HCT116 (cell line): ENCODE measurements around the gene RAB40C.

Experiments
- CBX3 ChIP-seq: IDR thresholded peaks from 2 replicates; pipeline ENCODE4 v1.6.1; 2012; ENCODE audit warnings: low read depth
- CEBPB ChIP-seq: IDR thresholded peaks from 2 replicates; pipeline ENCODE4 v1.6.1; 2012; ENCODE audit warnings: low read depth
- EZH2 ChIP-seq: fragments of 200-600 bp; sonication (generic); IDR thresholded peaks from 2 replicates; pipeline ENCODE4 v1.6.1; 2017; ENCODE audit warnings: antibody characterized with exemption, mixed run types
- EZH2phosphoT487 ChIP-seq: fragments of 200-600 bp; IDR thresholded peaks from 2 replicates; pipeline ENCODE4 v1.6.1; 2018; ENCODE audit warnings: antibody characterized with exemption, borderline replicate concordance
- JUND ChIP-seq: IDR thresholded peaks from 2 replicates; pipeline ENCODE4 v1.6.1; 2012
- POLR2A ChIP-seq: IDR thresholded peaks from 2 replicates; pipeline ENCODE4 v1.7.0; 2011; ENCODE audit warnings: borderline replicate concordance; ENCODE audit not compliant: insufficient read depth, insufficient read length; ENCODE audit errors: extremely low read depth
- POLR2AphosphoS5 ChIP-seq: IDR thresholded peaks from 2 replicates; pipeline ENCODE4 v1.6.1; 2011; ENCODE audit warnings: mild to moderate bottlenecking, low read depth, low read length, moderate library complexity
- SRF ChIP-seq: IDR thresholded peaks from 2 replicates; pipeline ENCODE4 v1.6.1; 2012; ENCODE audit warnings: low read depth
- YY1 ChIP-seq: IDR thresholded peaks from 2 replicates; pipeline ENCODE4 v1.6.1; 2011; ENCODE audit warnings: low read length, low read depth, moderate library complexity, mild to moderate bottlenecking; ENCODE audit not compliant: insufficient replicate concordance; ENCODE audit errors: extremely low read depth
- ZNF274 ChIP-seq: fragments of 200-500 bp; sonication (Bioruptor generic); IDR thresholded peaks from 2 replicates; pipeline ENCODE4 v1.6.1; 2014; ENCODE audit warnings: mild to moderate bottlenecking, low read depth, low read length, inconsistent platforms
- TF ChIP-seq, protein P1 (sequence below), 3 experiments: fragments of 200-600 bp in 1 of 3; sonication (generic) in 1 of 3; IDR thresholded peaks in 2 of 3; conservative IDR thresholded peaks in 1 of 3; 2 replicates each; pipeline ENCODE4 v1.5.1; 2012 to 2017; ENCODE audit warnings: low read depth in 2 of 3, low read length in 2 of 3, antibody characterized with exemption in 1 of 3, borderline replicate concordance in 1 of 3, control low read depth in 1 of 3, mild to moderate bottlenecking in 1 of 3, mixed read lengths in 1 of 3, mixed run types in 1 of 3, moderate library complexity in 1 of 3; ENCODE audit not compliant: insufficient read depth in 1 of 3
- TF ChIP-seq, protein P2 (sequence below): IDR thresholded peaks from 2 replicates; pipeline ENCODE4 v1.6.1; 2012

DNA sequence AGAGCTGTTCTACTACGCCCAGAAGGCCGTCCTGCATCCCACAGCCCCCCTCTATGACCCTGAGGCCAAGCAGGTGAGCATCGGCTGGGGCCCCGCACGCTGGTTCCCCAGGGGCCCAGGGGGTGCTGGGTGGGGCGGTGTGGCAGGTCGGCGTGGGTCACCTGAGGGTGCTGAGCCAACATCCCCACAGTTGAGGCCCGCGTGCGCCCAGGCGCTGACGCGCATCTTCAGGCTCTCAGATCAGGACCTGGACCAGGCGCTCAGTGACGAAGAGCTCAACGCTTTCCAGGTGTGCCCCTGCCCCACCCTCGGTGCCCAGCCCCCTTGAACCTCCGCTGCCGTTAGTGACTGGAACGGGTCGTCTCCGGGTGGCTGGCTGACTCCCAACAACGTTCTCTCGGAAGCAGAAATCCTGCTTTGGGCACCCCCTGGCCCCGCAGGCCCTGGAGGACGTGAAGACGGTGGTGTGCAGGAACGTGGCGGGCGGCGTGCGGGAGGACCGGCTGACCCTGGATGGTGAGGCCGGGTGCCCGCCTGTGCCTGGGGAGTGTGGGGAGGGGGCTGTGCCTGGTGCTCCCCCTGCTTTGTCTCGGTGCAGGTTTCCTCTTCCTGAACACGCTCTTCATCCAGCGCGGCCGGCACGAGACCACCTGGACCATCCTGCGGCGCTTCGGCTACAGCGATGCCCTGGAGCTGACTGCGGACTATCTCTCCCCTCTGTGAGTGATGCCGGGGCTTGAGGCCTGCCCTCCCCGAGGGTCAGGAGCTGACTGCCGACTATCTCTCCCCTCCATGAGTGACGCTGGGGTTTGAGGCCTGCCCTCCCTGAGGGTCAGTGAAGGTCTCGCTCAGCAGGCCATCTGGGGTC, 80.9 kb downstream of the RAB40C start:
- TF ChIP-seq, protein P1, sequence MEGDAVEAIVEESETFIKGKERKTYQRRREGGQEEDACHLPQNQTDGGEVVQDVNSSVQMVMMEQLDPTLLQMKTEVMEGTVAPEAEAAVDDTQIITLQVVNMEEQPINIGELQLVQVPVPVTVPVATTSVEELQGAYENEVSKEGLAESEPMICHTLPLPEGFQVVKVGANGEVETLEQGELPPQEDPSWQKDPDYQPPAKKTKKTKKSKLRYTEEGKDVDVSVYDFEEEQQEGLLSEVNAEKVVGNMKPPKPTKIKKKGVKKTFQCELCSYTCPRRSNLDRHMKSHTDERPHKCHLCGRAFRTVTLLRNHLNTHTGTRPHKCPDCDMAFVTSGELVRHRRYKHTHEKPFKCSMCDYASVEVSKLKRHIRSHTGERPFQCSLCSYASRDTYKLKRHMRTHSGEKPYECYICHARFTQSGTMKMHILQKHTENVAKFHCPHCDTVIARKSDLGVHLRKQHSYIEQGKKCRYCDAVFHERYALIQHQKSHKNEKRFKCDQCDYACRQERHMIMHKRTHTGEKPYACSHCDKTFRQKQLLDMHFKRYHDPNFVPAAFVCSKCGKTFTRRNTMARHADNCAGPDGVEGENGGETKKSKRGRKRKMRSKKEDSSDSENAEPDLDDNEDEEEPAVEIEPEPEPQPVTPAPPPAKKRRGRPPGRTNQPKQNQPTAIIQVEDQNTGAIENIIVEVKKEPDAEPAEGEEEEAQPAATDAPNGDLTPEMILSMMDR (IDR thresholded peaks at IDR 0.05 in 2 of 3, conservative IDR thresholded peaks at IDR 0.05 in 1 of 3; ENCODE audit: borderline replicate concordance in 1 of 3, insufficient read depth in 1 of 3, low read depth in 2 of 3, low read length in 2 of 3): no peak
- no peak for TF ChIP-seq CBX3
- TF ChIP-seq ZNF274: no peak
- TF ChIP-seq EZH2: no peak
- no peak for TF ChIP-seq SRF
- no peak for TF ChIP-seq POLR2AphosphoS5
- TF ChIP-seq CEBPB: no peak
- TF ChIP-seq POLR2A: no peak
- no peak for TF ChIP-seq JUND
- no peak for TF ChIP-seq EZH2phosphoT487
- TF ChIP-seq YY1: no peak
- TF ChIP-seq, protein P2, sequence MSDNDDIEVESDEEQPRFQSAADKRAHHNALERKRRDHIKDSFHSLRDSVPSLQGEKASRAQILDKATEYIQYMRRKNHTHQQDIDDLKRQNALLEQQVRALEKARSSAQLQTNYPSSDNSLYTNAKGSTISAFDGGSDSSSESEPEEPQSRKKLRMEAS: no peak
